GM19099 (cell line): ENCODE data around the gene COX6A2.

Source experiments
- POLR2A ChIP-seq: IDR thresholded peaks from 3 replicates; pipeline ENCODE4 v1.6.1; 2011; ENCODE audit warnings: low read depth; ENCODE audit not compliant: insufficient read length; ENCODE audit errors: extremely low read depth

The COX6A2 gene

DNA sequence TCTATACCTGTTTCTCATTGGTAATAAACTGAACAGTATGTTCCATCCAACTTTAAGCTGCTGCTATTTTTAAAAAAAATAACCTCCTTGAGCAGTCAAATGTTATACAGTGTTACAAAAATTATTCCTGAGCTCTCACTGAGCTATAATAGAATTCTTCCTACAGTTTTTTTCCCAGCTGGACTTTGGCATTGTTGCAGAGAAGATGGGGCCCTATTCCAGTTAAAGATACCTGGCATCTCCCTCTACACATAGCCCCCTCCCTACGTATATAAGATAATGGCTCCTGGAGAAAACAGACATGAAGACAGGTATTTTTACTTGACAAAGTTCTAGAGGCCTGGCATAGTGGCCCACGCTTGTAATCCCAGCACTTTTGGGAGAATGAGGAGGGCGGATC lies 1.6 kb upstream of the COX6A2 start:
- no peak for TF ChIP-seq POLR2A

GRCh38 chr16:31429314-31429713 lies 1.2 kb upstream of the COX6A2 start:
- TF ChIP-seq POLR2A, result no peak

GRCh38 chr16:31428638-31429247 lies 583 bp upstream of the COX6A2 start:
- TF ChIP-seq POLR2A, result no peak

- TF ChIP-seq POLR2A, result no peak
These were observed 500 bp downstream of the COX6A2 start for GRCh38 chr16:31427441-31428278.

- TF ChIP-seq POLR2A, result no peak
These were observed 4.4 kb downstream of the COX6A2 start for GRCh38 chr16:31423801-31424200.

GRCh38 chr16:31423241-31423640 lies 4.9 kb downstream of the COX6A2 start:
- TF ChIP-seq POLR2A, result no peak

DNA sequence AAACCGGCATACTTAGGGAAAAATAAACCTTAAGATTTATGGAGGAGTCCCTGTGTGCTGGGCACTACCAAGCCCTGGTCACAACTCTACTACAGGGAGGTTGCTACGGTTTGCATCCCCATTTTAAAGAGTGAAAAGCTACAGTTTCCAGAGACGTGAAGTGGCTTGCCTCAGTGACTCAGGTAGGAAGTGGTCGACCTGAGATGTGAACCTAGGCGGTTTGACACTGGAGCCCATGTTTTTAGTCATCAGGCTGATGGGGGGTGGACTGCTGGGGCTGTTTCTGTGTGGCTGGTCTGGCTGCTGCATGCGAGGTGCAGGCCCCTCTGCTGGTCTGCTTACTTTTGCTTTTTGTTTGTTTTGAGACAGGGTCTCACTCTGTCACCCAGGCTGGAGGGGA lies 6.6 kb downstream of the COX6A2 start:
- no peak for TF ChIP-seq POLR2A

DNA sequence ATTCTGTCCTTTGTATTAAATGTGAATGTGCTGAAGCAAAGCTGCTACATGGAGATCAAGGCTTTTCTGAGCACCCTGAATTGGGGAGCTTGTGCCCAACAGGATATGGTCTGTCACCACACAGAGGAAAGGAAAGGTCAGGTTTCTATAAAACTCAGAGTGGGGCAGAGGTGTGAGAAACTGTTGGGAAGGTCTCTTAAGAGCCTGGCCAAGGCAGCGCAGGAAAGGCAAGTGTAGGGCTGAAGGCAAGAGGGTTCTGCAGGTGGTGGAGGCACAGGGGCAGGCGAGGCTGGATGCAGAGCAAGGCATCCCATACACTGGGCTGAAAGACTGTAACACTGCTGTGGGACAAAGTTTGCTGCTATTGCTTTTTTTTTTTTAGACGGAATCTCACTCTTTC lies 8.1 kb downstream of the COX6A2 start:
- no peak for TF ChIP-seq POLR2A

- TF ChIP-seq POLR2A, result no peak
These were observed 10.2 kb downstream of the COX6A2 start for GRCh38 chr16:31417916-31418315.

- no peak for TF ChIP-seq POLR2A
These were observed 11.8 kb downstream of the COX6A2 start for GRCh38 chr16:31416371-31416770.

- TF ChIP-seq POLR2A, result no peak
These were observed 13.5 kb downstream of the COX6A2 start for GRCh38 chr16:31414706-31415105.

- TF ChIP-seq POLR2A, result no peak
These were observed 14.2 kb downstream of the COX6A2 start for GRCh38 chr16:31413943-31414342.

GRCh38 chr16:31413381-31413780 lies 14.8 kb downstream of the COX6A2 start:
- no peak for TF ChIP-seq POLR2A

DNA sequence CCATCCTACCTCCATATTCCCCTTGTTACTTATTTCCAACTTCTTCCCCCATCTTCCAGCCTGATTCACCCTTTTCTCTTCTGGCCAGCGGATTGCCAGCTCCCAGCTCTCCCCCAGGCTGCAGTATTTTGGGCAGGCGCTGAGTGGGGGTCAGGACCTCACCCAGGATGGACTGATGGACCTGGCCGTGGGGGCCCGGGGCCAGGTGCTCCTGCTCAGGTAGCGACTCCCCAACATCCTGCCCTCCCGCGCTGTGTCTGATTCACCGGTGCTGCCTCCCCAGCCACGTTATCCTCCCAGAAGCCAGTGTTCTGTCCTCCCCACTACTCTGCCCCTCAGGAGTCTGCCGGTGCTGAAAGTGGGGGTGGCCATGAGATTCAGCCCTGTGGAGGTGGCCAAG lies 15.4 kb downstream of the COX6A2 start:
- TF ChIP-seq POLR2A, result no peak

- no peak for TF ChIP-seq POLR2A
These were observed 16.9 kb downstream of the COX6A2 start for GRCh38 chr16:31411024-31411844.

DNA sequence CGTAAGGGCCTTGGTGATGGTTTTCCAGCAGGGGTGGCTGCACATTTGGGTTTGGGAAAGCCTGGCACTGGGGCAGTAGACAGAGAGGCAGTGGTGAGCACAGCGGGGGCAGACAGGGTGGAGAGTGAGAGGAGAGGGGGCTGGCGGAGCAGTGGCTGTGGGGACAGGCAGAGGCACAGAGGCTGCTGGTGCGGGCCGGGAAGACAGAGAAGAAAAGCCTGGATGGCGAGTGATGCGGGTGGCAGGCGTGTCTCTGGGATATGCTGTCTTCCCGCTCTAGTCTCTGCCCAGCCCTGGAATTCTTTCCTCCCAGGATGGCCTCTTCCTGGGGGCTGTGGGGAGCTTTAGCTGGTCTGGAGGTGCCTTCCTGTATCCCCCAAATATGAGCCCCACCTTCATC lies 18.1 kb downstream of the COX6A2 start:
- TF ChIP-seq POLR2A, result no peak

DNA sequence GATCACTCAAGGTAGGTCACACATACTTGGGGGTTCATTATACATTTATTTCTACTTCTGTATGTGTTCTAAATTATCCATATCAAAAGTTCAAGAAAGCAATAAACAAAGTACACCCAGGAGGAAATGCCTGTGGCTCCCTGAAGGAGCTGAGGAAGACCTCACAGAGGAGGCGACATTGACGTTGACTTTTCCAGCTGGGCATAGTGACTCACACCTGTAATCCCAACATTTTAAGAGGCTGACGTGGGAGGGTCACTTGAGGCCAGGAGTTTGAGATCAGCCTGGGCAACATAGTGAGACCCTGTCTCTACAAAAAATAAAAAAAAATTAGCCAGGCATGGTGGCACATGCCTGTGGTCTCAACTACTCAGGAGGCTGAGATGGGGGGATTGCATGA lies 18.7 kb downstream of the COX6A2 start:
- no peak for TF ChIP-seq POLR2A

DNA sequence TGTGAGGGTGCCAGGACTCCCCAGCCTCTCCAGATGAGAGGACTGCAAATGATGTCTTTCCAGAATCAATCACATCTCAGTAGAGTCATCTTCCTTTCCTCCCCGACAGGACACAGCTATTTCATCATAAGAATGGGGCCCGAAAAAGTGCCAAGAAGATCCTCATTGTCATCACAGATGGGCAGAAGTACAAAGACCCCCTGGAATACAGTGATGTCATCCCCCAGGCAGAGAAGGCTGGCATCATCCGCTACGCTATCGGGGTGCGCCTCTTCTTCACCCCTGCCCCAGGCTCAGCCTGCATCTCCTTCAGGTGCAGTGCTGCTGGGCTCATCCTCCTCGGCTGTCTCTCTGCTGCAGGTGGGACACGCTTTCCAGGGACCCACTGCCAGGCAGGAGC lies 20.8 kb downstream of the COX6A2 start:
- TF ChIP-seq POLR2A, result no peak
